ENCODE measurements around the gene MSI2.

- TF ChIP-seq EP300 (IDR thresholded peaks at IDR 0.05) (no peak), CTCF (IDR thresholded peaks at IDR 0.05) (no peak), POLR2A (IDR thresholded peaks at IDR 0.05) (no peak)
Measured at GRCh38 chr17:57207396-57207795, 48.9 kb upstream of the MSI2 start.

Measured in gastroesophageal sphincter (tissue), 3 donors.